H1 (cell line): ENCODE results near the gene TBC1D22B. TPM values are rescaled to one million over a fixed set of nuclear protein-coding genes. Genes with fewer than 3 reads are reported as not detected.

Experiments used
- CTCF ChIA-PET: fragments of 300-600 bp; sonication (Branson Sonifier 250); formaldehyde crosslinking; loops from one replicate; lab custom pipeline; 2021; ENCODE audit not compliant: partially characterized antibody; lab: Charles Lee
- POLR2A ChIA-PET: fragments of 300-600 bp; sonication (Branson Sonifier 250); formaldehyde crosslinking; loops from one replicate; lab custom pipeline; 2021; ENCODE audit warnings: inconsistent platforms; ENCODE audit not compliant: partially characterized antibody; lab: Charles Lee
- DNase-seq, 2 experiments: peaks; one replicate each; pipeline versions ENCODE4 v3.0.0 to v3.0.0-alpha.2; 2010 to 2022; ENCODE audit warnings: low spot score in 2 of 2, low read depth in 1 of 2, mixed read lengths in 1 of 2
- FAIRE-seq: peaks from 2 replicates; lab custom pipeline; 2011; peaks lifted over from hg19 to GRCh38; lab: Jason Lieb, UNC
- H2AFZ ChIP-seq: 2 replicates; pipeline ENCODE4 v1.8.1; 2012; ENCODE audit warnings: low read length, inconsistent platforms
- H2AK5ac ChIP-seq: 2 replicates; pipeline ENCODE4 v1.6.1; 2013; ENCODE audit warnings: low read depth, low read length
- H2BK120ac ChIP-seq: replicated peaks from 2 replicates; pipeline ENCODE3; 2013; ENCODE audit warnings: low read depth, low read length, inconsistent platforms
- H2BK12ac ChIP-seq: 2 replicates; pipeline ENCODE4 v1.6.1; 2013; ENCODE audit warnings: low read depth, low read length
- H2BK15ac ChIP-seq: 2 replicates; pipeline ENCODE4 v1.6.1; 2013; ENCODE audit warnings: low read length
- H2BK20ac ChIP-seq: 2 replicates; pipeline ENCODE4 v1.6.1; 2013; ENCODE audit warnings: low read length
- H2BK5ac ChIP-seq: 2 replicates; pipeline ENCODE4 v1.6.1; 2013; ENCODE audit warnings: low read depth, low read length
- H3K14ac ChIP-seq: 2 replicates; pipeline ENCODE4 v1.6.1; 2013; ENCODE audit warnings: inconsistent platforms; ENCODE audit not compliant: insufficient read length
- H3K18ac ChIP-seq: 2 replicates; pipeline ENCODE4 v1.6.1; 2013; ENCODE audit warnings: low read length; ENCODE audit errors: extremely low read depth
- H3K23ac ChIP-seq: 2 replicates; pipeline ENCODE4 v1.6.1; 2013; ENCODE audit warnings: inconsistent platforms; ENCODE audit not compliant: insufficient read length
- H3K23me2 ChIP-seq: 2 replicates; pipeline ENCODE4 v1.6.1; 2013; ENCODE audit warnings: low read depth, low read length
- H3K27ac ChIP-seq: 2 replicates; pipeline ENCODE4 v1.6.1; 2011; ENCODE audit warnings: low read depth, low read length, inconsistent platforms
- H3K27me3 ChIP-seq, 4 experiments: replicated peaks in 1 of 4; 1 replicate in 1 of 4; 2 replicates in 3 of 4; pipeline versions ENCODE4 v1.6.1 to v1.8.1; 2011 to 2013; ENCODE audit warnings: low read length in 3 of 4, mild to moderate bottlenecking in 3 of 4, inconsistent platforms in 2 of 4, mixed read lengths in 2 of 4, moderate library complexity in 1 of 4; ENCODE audit not compliant: control insufficient read depth in 3 of 4, insufficient read depth in 3 of 4; ENCODE audit errors: extremely low read depth in 1 of 4
- H3K36me3 ChIP-seq, 4 experiments: 2 replicates each; pipeline versions ENCODE4 v1.6.1 to v1.8.1; 2011 to 2013; ENCODE audit warnings: mild to moderate bottlenecking in 4 of 4, low read length in 3 of 4, moderate library complexity in 2 of 4, control low read depth in 1 of 4, inconsistent platforms in 1 of 4; ENCODE audit not compliant: insufficient read depth in 4 of 4, control insufficient read depth in 2 of 4
- H3K4ac ChIP-seq: replicated peaks from 2 replicates; pipeline ENCODE3; 2013; ENCODE audit warnings: low read length, low read depth, mixed read lengths, inconsistent platforms; ENCODE audit not compliant: insufficient read length
- H3K4me1 ChIP-seq, 4 experiments: replicated peaks in 1 of 4; 1 replicate in 1 of 4; 2 replicates in 3 of 4; pipeline versions ENCODE4 v1.6.1 to v1.8.1; 2011 to 2013; ENCODE audit warnings: low read length in 3 of 4, inconsistent platforms in 2 of 4, mixed read lengths in 1 of 4; ENCODE audit not compliant: insufficient read depth in 4 of 4, control insufficient read depth in 3 of 4
- H3K4me2 ChIP-seq, 2 experiments: 2 replicates each; pipeline versions ENCODE4 v1.6.1 to v1.8.1; 2011 to 2013; ENCODE audit warnings: low read depth in 2 of 2, low read length in 2 of 2, control low read depth in 1 of 2, inconsistent platforms in 1 of 2, mild to moderate bottlenecking in 1 of 2; ENCODE audit not compliant: insufficient read depth in 1 of 2
- H3K4me3 ChIP-seq, 4 experiments: fragments of 200-600, 300-600 bp in 1 of 4; sonication (generic), shearing (Covaris generic), sonication (Bioruptor Twin) in 1 of 4; 2 replicates each; pipeline versions ENCODE4 v1.5.1 to v1.8.1; 2011 to 2016; ENCODE audit warnings: low read length in 4 of 4, low read depth in 3 of 4, control low read depth in 2 of 4, inconsistent platforms in 2 of 4, mild to moderate bottlenecking in 2 of 4, mixed read lengths in 1 of 4, moderate library complexity in 1 of 4; ENCODE audit not compliant: insufficient read depth in 2 of 4; ENCODE audit errors: extremely low read depth in 1 of 4
- H3K56ac ChIP-seq: replicated peaks from 2 replicates; pipeline ENCODE3; 2013; ENCODE audit warnings: low read depth, mild to moderate bottlenecking, mixed read lengths, low read length, inconsistent platforms; ENCODE audit not compliant: insufficient read length
- H3K79me1 ChIP-seq: 2 replicates; pipeline ENCODE4 v1.6.1; 2013; ENCODE audit warnings: low read depth, low read length, control low read depth
- H3K79me2 ChIP-seq, 2 experiments: 2 replicates each; pipeline versions ENCODE4 v1.6.1 to v1.8.1; 2012 to 2013; ENCODE audit warnings: low read length in 2 of 2, mild to moderate bottlenecking in 2 of 2, inconsistent platforms in 1 of 2; ENCODE audit not compliant: insufficient read depth in 2 of 2, control insufficient read depth in 1 of 2
- H3K9ac ChIP-seq, 4 experiments: replicated peaks in 1 of 4; 1 replicate in 1 of 4; 2 replicates in 3 of 4; pipeline versions ENCODE4 v1.6.1 to v1.8.1; 2011 to 2013; ENCODE audit warnings: low read depth in 3 of 4, low read length in 3 of 4, control low read depth in 2 of 4, mild to moderate bottlenecking in 2 of 4, moderate library complexity in 2 of 4, inconsistent platforms in 1 of 4; ENCODE audit errors: extremely low read depth in 1 of 4
- H3K9me3 ChIP-seq, 2 experiments: 2 replicates each; pipeline versions ENCODE4 v1.6.1 to v1.8.1; 2012 to 2013; ENCODE audit warnings: mild to moderate bottlenecking in 2 of 2, moderate library complexity in 2 of 2, control low read depth in 1 of 2, inconsistent platforms in 1 of 2, low read depth in 1 of 2, low read length in 1 of 2, mixed read lengths in 1 of 2; ENCODE audit not compliant: insufficient read depth in 2 of 2
- H4K20me1 ChIP-seq, 2 experiments: replicated peaks in 1 of 2; 2 replicates each; pipeline versions ENCODE3 to v1.8.1; 2011 to 2013; ENCODE audit warnings: inconsistent platforms in 2 of 2, low read length in 2 of 2, mild to moderate bottlenecking in 1 of 2; ENCODE audit not compliant: insufficient read depth in 2 of 2, control insufficient read depth in 1 of 2
- H4K5ac ChIP-seq: 2 replicates; pipeline ENCODE4 v1.6.1; 2013; ENCODE audit warnings: low read length, low read depth, mixed read lengths, inconsistent platforms; ENCODE audit not compliant: insufficient read length
- H4K8ac ChIP-seq: 2 replicates; pipeline ENCODE4 v1.8.0; 2013; ENCODE audit warnings: mild to moderate bottlenecking, moderate library complexity, low read length, inconsistent platforms; ENCODE audit not compliant: insufficient read depth; ENCODE audit errors: extremely low read depth
- H4K91ac ChIP-seq: replicated peaks from 2 replicates; pipeline ENCODE3; 2013; ENCODE audit warnings: low read length, mixed read lengths, inconsistent platforms; ENCODE audit not compliant: insufficient read length
- ATF2 ChIP-seq: IDR thresholded peaks from 2 replicates; pipeline ENCODE4 v1.6.1; 2012; ENCODE audit warnings: low read length, inconsistent platforms
- EGR1 ChIP-seq: IDR thresholded peaks from 2 replicates; pipeline ENCODE4 v1.6.1; 2011; ENCODE audit warnings: low read depth, low read length, borderline replicate concordance
- HDAC2 ChIP-seq, 2 experiments: fragments of 300-600 bp in 1 of 2; sonication (generic) in 1 of 2; IDR thresholded peaks; 2 replicates each; pipeline ENCODE4 v1.6.1; 2011 to 2012; ENCODE audit warnings: low read depth in 2 of 2, low read length in 2 of 2, mild to moderate bottlenecking in 2 of 2, moderate library complexity in 2 of 2, borderline replicate concordance in 1 of 2, inconsistent platforms in 1 of 2
- PHF8 ChIP-seq: fragments of 200-600 bp; sonication (generic); conservative IDR thresholded peaks from 2 replicates; pipeline ENCODE4 v1.7.1; 2012; ENCODE audit warnings: low read depth, mild to moderate bottlenecking, inconsistent platforms, low read length, moderate library complexity
- POU5F1 ChIP-seq: IDR thresholded peaks from 2 replicates; pipeline ENCODE4 v1.6.1; 2011; ENCODE audit warnings: low read depth, mild to moderate bottlenecking, low read length, moderate library complexity
- RAD21 ChIP-seq, 2 experiments: IDR thresholded peaks in 1 of 2; conservative IDR thresholded peaks in 1 of 2; 2 replicates each; pipeline ENCODE4 v1.6.1; 2011; ENCODE audit warnings: low read depth in 2 of 2, low read length in 2 of 2, improper control_type of control experiment in 1 of 2, inconsistent platforms in 1 of 2, mild to moderate bottlenecking in 1 of 2, moderate library complexity in 1 of 2
- SAP30 ChIP-seq: fragments of 300-600 bp; sonication (generic); IDR thresholded peaks from 2 replicates; pipeline ENCODE4 v1.7.1; 2012; ENCODE audit warnings: low read length, moderate library complexity, mild to moderate bottlenecking, inconsistent platforms; ENCODE audit not compliant: insufficient read depth, insufficient replicate concordance
- SIX5 ChIP-seq: IDR thresholded peaks from 2 replicates; pipeline ENCODE4 v1.6.1; 2011; ENCODE audit warnings: mild to moderate bottlenecking, low read depth, low read length
- SP2 ChIP-seq: IDR thresholded peaks from 2 replicates; pipeline ENCODE4 v1.6.1; 2012; ENCODE audit warnings: mild to moderate bottlenecking, low read length, inconsistent platforms
- SP4 ChIP-seq: IDR thresholded peaks from 2 replicates; pipeline ENCODE4 v1.6.1; 2012; ENCODE audit warnings: low read length, inconsistent platforms
- TAF7 ChIP-seq: optimal IDR thresholded peaks from 2 replicates; pipeline ENCODE3; 2011; ENCODE audit warnings: low read depth, mild to moderate bottlenecking, inconsistent platforms, low read length, moderate library complexity, borderline replicate concordance
- TBP ChIP-seq: IDR thresholded peaks from 2 replicates; pipeline ENCODE4 v1.6.1; 2011; ENCODE audit warnings: low read depth, low read length, improper control_type of control experiment
- WGBS, 2 experiments: shearing (Covaris generic) in 1 of 2; methylation state at CpG; one replicate each; pipeline versions ENCODE4 v1.1.6 to v1.1.7; 2013 to 2015; ENCODE audit warnings: low lambda C conversion rate in 2 of 2, mixed read lengths in 2 of 2, inconsistent platforms in 1 of 2, low coverage in 1 of 2, missing lambda C conversion rate in 1 of 2; ENCODE audit not compliant: insufficient replicate concordance in 2 of 2, insufficient coverage in 1 of 2, insufficient read length in 1 of 2; ENCODE audit errors: extremely low coverage in 1 of 2, missing lambda C conversion rate in 1 of 2; 5-methylcytosine and 5-hydroxymethylcytosine counted together
- polyA plus RNA-seq, 7 experiments: library from polyadenylated mRNA; depleted of rRNA in 3 of 7; stranded (reverse) in 5 of 7; unstranded in 2 of 7; fragments of >200 nt in 5 of 7; fragments of 200-250 nt in 2 of 7; gene quantifications; 1 replicate in 5 of 7; 2 replicates in 1 of 7; 4 replicates in 1 of 7; pipeline versions ENCODE4 v1.2.1 to v1.2.3, GENCODE V29; 2011 to 2013; ENCODE audit warnings: missing spikeins in 2 of 7, mixed read lengths in 2 of 7
- total RNA-seq: library from RNA; stranded (reverse); fragmentation: NEBNext Ultra II Directional; extraction: Animal tissue kit (Norgen Biotek cat#: 25700); gene quantifications from 2 replicates; pipeline ENCODE4 v1.2.1, GENCODE V29; 2021

Gene TBC1D22B
- total and polyA plus RNA-seq, 2 of the 8 experiments (the other 6 are each of a cell fraction or from before 2014, with no cell fraction given), result 10.1 to 17.4 TPM

DNA sequence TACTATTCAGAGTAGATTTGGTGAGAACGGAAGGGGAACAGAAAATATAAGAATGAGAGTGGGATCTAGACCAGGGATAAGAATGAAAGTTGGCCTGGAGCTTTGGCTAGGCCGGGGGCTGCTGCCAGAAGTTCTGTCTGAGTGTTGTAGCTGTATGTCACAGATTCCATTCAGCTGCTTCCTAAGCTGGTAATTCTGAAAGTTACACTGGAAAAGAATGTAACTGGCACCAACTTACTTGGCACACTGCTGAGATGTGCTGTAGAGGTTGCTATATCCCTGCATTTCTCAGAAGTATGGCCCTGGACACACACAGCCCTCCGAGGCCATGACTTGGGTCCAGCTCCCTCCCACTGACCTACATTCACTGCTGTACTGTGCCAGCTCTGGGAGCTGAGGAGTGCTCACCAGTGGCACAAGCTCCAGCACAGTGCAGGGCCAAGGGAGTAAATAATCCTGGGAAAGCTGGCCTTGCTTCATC, 26.1 kb downstream of the TBC1D22B start:
- H2BK120ac ChIP-seq, result no peak overlapping the region
- H3K56ac ChIP-seq, result no peak overlapping the region
- no peak overlapping the region for H4K5ac ChIP-seq
- H2AK5ac ChIP-seq, result no peak overlapping the region
- H3K4me2 ChIP-seq, result no peak overlapping the region
- H4K8ac ChIP-seq, result no peak overlapping the region
- DNase-seq (no peak), FAIRE-seq (no peak)
- H3K36me3 ChIP-seq, result peaks cover 7 to 43% (median 37%) of the 10 kb centered on the region in 4 experiments
- H3K9ac ChIP-seq, result no peak overlapping the region
- H3K27me3 ChIP-seq, result no peaks in the 10 kb centered on the region
- H2BK12ac ChIP-seq, result no peak overlapping the region
- POLR2A ChIA-PET, result no interaction called here
- H3K18ac ChIP-seq, result no peak overlapping the region
- no peak overlapping the region for H3K4ac ChIP-seq
- H2BK20ac ChIP-seq, result no peak overlapping the region
- H3K79me2 ChIP-seq, result no peaks in the 10 kb centered on the region; a peak in 1 of 4 replicates
- no peak overlapping the region for H2AFZ ChIP-seq
- H3K4me1 ChIP-seq, result no peaks in the 10 kb centered on the region
- H3K27ac ChIP-seq, result no peak overlapping the region
- H3K9me3 ChIP-seq, result no peaks in the 10 kb centered on the region
- H4K91ac ChIP-seq, result no peak overlapping the region
- H2BK5ac ChIP-seq, result no peak overlapping the region
- 86% methylated on average over 3 of the region's 3 CpGs; no CpG with 5 or more reads in 1 of the 2 experiments for WGBS, 2 experiments
- no peak overlapping the region for H3K14ac ChIP-seq
- no peaks in the 10 kb centered on the region for H3K23me2 ChIP-seq
- H2BK15ac ChIP-seq, result no peak overlapping the region
- H3K23ac ChIP-seq, result no peak overlapping the region
- CTCF ChIA-PET, result interaction anchor here (1.3 kb wide), 1 partner anchor 8 kb away, joined by 3 read pairs; no protein-coding TSS in a partner anchor
- H4K20me1 ChIP-seq, result peaks cover 2 to 6% of the 10 kb centered on the region in 2 experiments
- no peaks in the 10 kb centered on the region; the same call in 1 of the 2 replicates for H3K79me1 ChIP-seq
- no peak overlapping the region for H3K4me3 ChIP-seq
- TF ChIP-seq HDAC2 (IDR thresholded peaks at IDR 0.05; ENCODE audit: borderline replicate concordance in 1 of 2, low read depth in 2 of 2, low read length in 2 of 2), result no peak
- TF ChIP-seq PHF8, result no peak
- no peak for TF ChIP-seq ATF2
- no peak for TF ChIP-seq SP2
- TF ChIP-seq TAF7, result no peak
- TF ChIP-seq TBP, result no peak
- no peak for TF ChIP-seq SP4
- no peak for TF ChIP-seq SIX5
- TF ChIP-seq EGR1, result no peak
- no peak for TF ChIP-seq RAD21 (IDR thresholded peaks at IDR 0.05 in 1 of 2, conservative IDR thresholded peaks at IDR 0.05 in 1 of 2; ENCODE audit: low read depth in 2 of 2, low read length in 2 of 2)
- TF ChIP-seq POU5F1, result no peak
- no peak for TF ChIP-seq SAP30
